Psoas muscle (tissue), 8 donors: ENCODE data around the gene GMPR2. TPM values are rescaled to one million over a fixed set of nuclear protein-coding genes. Genes with fewer than 3 reads are reported as not detected.
"Not testable (repeated sequence)": the region's sequence is repeated elsewhere in the genome, so short reads cannot be mapped to it uniquely, and the experiment has no call there.

ENCODE experiments used
- ATAC-seq, 4 donors: fragments of 200-7000 bp; cut with Tn5 transposase; one replicate each; pipeline ENCODE4 v1.9.1; 2020; ENCODE audit warnings: moderate library complexity in 3 of 4, mild to moderate bottlenecking in 2 of 4
- DNase-seq, 2 donors: peaks; one replicate each; pipeline ENCODE4 v3.0.0-alpha.2; 2020
- H3K27ac ChIP-seq: fragments of 200-600 bp; one replicate; pipeline ENCODE4 v1.8.0; 2022
- H3K27me3 ChIP-seq, 3 donors: fragments of 200-600 bp in 1 of 3; one replicate each; pipeline versions ENCODE4 v1.6.1 to v1.8.0; 2013 to 2022; ENCODE audit warnings: low read length in 2 of 3, mild to moderate bottlenecking in 2 of 3, moderate library complexity in 1 of 3; ENCODE audit not compliant: insufficient read depth in 3 of 3
- H3K36me3 ChIP-seq, 2 donors: fragments of 200-600 bp in 1 of 2; one replicate each; pipeline versions ENCODE4 v1.6.1 to v1.8.0; 2013 to 2022; ENCODE audit warnings: low read depth in 1 of 2, mild to moderate bottlenecking in 1 of 2, moderate library complexity in 1 of 2; ENCODE audit not compliant: insufficient read depth in 1 of 2
- H3K4me1 ChIP-seq: fragments of 200-600 bp; one replicate; pipeline ENCODE4 v1.8.0; 2022
- H3K4me3 ChIP-seq: fragments of 200-600 bp; one replicate; pipeline ENCODE4 v1.8.0; 2022; ENCODE audit warnings: mild to moderate bottlenecking
- H3K9me3 ChIP-seq: fragments of 200-600 bp; one replicate; pipeline ENCODE4 v1.8.0; 2022
- WGBS, 3 donors: extraction: QIAGEN DNeasy Blood & Tissue Kit; methylation state at CpG; one replicate each; pipeline versions ENCODE4 v1.1.6 to v1.1.7; 2013; 5-methylcytosine and 5-hydroxymethylcytosine counted together
- intact Hi-C, 2 donors: fragments of 100-400 bp; cut with DNase I; formaldehyde crosslinking; loops; one replicate each; pipeline versions ENCODE4 v1.11.0 to v1.14.2; 2022
- polyA plus RNA-seq, 3 donors: library from polyadenylated mRNA; stranded (reverse); fragments of 200-250 nt; gene quantifications; one replicate each; pipeline ENCODE4 v1.2.3, GENCODE V29; 2013
- total RNA-seq, 4 donors: library from RNA; stranded (reverse); fragmentation: NEBNext Ultra II Directional in 2 of 4; extraction: Animal tissue kit (Norgen Biotek cat#: 25700) in 2 of 4; gene quantifications; one replicate each; pipeline versions ENCODE4 v1.2.1 to v1.2.4, GENCODE V29; 2021 to 2023
- TF ChIP-seq, protein P1 (sequence below): fragments of 200-600 bp; IDR thresholded peaks from one replicate; pipeline ENCODE4 v1.8.0; 2022; ENCODE audit warnings: antibody characterized with exemption
- donor health status: healthy with polysubstance abuse.
- donor health status: DM: no; HTN: no; CAD: no; lungs with moderate emphysema.
- donor health status: Bipolar disorder and iron deficiency.
- donor health status: healthy.
- donor health status: DM: yes; HTN: yes; CAD: no.
- donor health status: DM: no; HTN: no; CAD: no.
- donor health status: DM: no; HTN: no; CAD: no.
- donor health status: DM: yes; HTN: yes; CAD: no.

The GMPR2 gene
- total and polyA plus RNA-seq, 7 donors: 17.7 to 33.1 (median 24.0) TPM

DNA sequence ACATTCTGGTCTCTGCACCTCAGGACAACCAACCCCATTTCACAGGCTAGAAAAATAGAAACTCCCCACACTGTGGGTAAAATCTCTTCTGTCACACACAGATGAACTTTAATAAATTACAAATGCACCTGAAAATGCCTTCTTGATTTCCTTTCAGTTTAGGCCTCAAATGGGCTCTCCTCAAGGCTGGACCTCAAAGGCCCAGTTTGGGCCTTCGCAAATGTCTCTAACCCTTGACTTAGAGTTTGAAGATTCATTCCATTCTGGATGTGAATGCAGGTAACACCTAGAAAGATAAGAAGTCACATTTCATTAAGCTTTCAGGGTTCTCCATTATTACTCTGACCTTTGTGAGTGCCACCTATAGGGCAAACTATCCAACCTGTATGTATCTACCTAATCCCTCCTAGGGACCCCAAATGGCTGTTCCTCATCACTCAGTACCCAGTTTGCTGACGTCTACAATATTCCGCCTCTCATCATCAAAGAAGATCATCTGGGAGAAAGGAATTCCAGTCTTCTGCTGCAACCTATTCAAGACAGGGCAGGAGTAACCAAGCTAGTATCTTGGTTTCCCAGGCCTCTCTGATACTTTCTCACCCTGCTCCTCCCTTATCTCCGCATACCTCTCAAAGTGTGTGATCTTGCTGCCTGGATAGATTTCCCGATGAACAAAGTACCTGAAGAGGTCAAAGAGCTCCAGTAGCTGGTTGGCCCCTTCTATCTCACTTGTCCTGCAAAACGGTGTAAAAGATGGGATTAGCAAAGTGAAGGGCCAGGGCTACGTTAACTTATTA, 18.7 kb upstream of the GMPR2 start:
- H3K27me3 ChIP-seq: no peaks in the 10 kb centered on the region
- no peaks in the 10 kb centered on the region for H3K9me3 ChIP-seq
- H3K36me3 ChIP-seq: peaks cover 8 to 46% of the 10 kb centered on the region in 2 donors
- peaks cover 20% of the 10 kb centered on the region for H3K4me1 ChIP-seq
- DNase-seq (no peak), ATAC-seq (no peak)
- WGBS, 3 donors: 88 to 92% (median 91%) methylated on average over 7 of the region's 7 CpGs
- peak overlapping the region; percentile 93 for H3K27ac ChIP-seq
- intact Hi-C loops: loop anchor here in 1 of 2 donors (2.0 kb wide), 1 partner anchor 25 kb away; the partner anchor contains the start of gene IPO4
- TF ChIP-seq, protein P1, sequence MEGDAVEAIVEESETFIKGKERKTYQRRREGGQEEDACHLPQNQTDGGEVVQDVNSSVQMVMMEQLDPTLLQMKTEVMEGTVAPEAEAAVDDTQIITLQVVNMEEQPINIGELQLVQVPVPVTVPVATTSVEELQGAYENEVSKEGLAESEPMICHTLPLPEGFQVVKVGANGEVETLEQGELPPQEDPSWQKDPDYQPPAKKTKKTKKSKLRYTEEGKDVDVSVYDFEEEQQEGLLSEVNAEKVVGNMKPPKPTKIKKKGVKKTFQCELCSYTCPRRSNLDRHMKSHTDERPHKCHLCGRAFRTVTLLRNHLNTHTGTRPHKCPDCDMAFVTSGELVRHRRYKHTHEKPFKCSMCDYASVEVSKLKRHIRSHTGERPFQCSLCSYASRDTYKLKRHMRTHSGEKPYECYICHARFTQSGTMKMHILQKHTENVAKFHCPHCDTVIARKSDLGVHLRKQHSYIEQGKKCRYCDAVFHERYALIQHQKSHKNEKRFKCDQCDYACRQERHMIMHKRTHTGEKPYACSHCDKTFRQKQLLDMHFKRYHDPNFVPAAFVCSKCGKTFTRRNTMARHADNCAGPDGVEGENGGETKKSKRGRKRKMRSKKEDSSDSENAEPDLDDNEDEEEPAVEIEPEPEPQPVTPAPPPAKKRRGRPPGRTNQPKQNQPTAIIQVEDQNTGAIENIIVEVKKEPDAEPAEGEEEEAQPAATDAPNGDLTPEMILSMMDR: no peak
- peak overlapping the region; percentile 80 for H3K4me3 ChIP-seq

DNA sequence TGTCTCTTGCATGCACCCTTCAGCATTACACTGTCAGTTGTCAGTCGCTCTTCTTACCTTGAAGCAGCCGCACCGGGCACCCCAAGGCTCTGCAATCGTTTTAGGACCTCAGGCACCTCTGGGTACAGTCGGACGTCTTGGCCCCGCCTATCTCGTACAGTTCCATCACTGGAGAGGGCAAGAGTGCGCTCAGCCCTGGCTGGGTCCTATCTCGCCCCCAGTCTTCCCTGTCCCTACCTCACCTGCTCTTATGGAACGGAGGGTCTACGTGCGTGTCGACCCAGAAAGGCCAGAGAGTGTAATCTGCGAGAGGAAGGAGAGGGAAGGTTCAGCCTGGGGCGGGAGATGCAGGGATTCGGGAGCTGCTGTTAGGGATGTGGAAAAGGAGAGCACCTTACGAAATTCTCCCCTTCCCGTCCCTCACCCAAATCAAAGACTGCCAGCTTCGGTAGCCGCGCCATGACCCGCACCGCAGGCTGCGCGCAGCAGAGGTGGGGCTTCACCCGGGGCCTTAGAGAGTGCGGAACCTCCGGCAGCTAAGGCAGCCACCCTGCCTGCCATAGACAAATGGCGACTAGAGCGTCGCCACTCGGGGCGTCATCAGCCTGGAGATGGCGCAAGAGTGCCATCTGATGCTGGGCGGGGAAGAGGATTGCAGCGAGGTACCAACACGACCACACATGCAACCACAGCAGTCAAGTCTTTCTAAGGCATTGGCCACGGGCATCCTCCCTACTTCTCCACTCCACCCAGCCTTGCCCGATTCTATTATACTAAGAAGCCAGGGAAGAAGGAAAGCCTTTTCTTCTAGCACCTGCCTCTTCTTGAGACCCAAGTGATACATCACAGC, 17.0 kb upstream of the GMPR2 start, which contains the start of gene MDP1:
MDP1 (minus strand) TSS at position 572 of the 850 bp plus-strand sequence; CDS start at position 461, 111 bp downstream.
- H3K9me3 ChIP-seq: no peaks in the 10 kb centered on the region
- intact Hi-C loops: loop anchor here in 1 of 2 donors (2.0 kb wide), 1 partner anchor 27 kb away; the partner anchor contains the start of gene IPO4

DNA sequence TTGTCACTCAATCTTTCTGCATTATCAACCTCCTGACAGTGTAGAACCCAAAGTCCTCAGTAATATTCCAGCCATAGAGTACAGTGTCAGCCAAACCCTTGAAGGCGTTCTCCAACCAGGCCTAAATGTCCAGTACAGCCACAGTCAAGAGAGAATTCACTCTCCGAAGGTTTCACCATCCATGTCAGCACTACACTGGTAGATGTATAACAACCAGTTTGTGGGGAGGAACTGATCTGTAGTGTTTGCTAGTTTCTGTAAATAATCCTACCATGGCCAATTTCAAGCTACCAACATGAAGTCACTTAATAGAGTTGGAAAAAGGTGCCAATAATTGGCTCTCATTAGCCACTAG, 16.4 kb upstream of the GMPR2 start:
- 82 to 90% (median 85%) methylated on average over 2 of the region's 2 CpGs for WGBS, 3 donors
- Histone ChIP-seq H3K36me3 (peaks cover 3 to 23% of the 10 kb centered on the region in 2 donors), H3K4me3 (peak overlapping the region; percentile 80), H3K9me3 (no peaks in the 10 kb centered on the region), H3K27ac (peak overlapping the region; percentile 87), H3K27me3 (no peaks in the 10 kb centered on the region), H3K4me1 (peaks cover 20% of the 10 kb centered on the region)
- intact Hi-C loops: no loop called here
- DNase-seq: no peak
- no peak for ATAC-seq
- TF ChIP-seq, protein P1: no peak

More for the DNA sequence above, 17.0 kb upstream of the GMPR2 start, which contains the start of gene MDP1:
- Histone ChIP-seq H3K4me3 (peak within 1 kb of the TSS; percentile 80), H3K4me1 (peaks cover 20% of the 10 kb centered on the region), H3K27me3 (no peaks in the 10 kb centered on the region), H3K27ac (peak within 1 kb of the TSS; percentile 87), H3K36me3 (peaks cover 3 to 29% of the 10 kb centered on the region in 2 donors)
- ATAC-seq (peak; percentile 77 to 85 (median 82)), DNase-seq (peak; percentile 85 to 91)
- WGBS, 3 donors: 0 to 1% (median 1%) methylated on average over 33 to 40 of the region's 40 CpGs
- TF ChIP-seq, protein P1: peak; percentile 43

DNA sequence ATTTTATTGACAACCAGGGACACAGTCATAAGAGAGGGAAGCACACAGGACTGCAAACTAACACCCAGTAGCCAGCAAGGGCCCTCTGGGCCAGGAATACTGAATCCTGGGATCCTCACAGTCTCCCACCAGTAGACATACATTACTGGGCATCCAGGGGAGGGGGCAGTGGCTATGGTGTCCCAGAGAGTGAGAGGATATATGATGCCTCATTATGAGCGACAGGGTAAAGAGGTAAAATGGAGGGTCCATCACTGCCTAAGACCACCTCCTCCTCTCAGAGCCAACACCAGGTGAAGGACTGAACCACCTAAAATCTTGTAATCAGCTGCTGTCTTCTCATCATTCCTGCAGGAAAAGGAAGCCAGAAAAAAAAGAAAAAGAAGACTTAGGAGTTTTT, 15.9 kb upstream of the GMPR2 start:
- H3K27me3 ChIP-seq, intact Hi-C loops, ATAC-seq, H3K9me3 ChIP-seq, H3K4me3 ChIP-seq, H3K27ac ChIP-seq, DNase-seq: not testable (repeated sequence)
- peaks cover 3 to 21% of the 10 kb centered on the region in 2 donors for H3K36me3 ChIP-seq
- H3K4me1 ChIP-seq: peaks cover 19% of the 10 kb centered on the region
- 90 to 100% (median 95%) methylated on average over 1 of the region's 1 CpG for WGBS, 3 donors

DNA sequence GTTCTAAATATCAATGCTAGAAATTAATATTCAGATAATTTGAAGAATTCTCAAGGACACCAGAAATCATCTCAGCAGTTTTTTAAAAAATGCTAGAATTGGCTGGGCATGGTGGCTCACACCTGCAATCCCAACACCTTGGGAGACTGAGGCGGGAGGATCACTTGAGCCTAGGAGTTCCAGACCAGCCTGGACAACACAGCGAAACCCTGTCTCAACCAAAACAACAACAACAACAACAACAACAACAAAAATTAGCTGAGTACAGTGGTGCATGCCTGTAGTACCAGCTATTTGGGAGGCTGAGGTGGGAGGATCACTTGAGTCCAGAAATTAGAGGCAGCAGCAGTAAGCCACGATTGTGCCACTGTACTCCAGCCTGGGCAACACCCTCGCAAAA, 13.6 kb upstream of the GMPR2 start:
- Histone ChIP-seq H3K4me3 (no peak overlapping the region), H3K27me3 (no peaks in the 10 kb centered on the region), H3K36me3 (peaks cover 3 to 21% of the 10 kb centered on the region in 2 donors), H3K4me1 (peaks cover 8% of the 10 kb centered on the region), H3K9me3 (no peaks in the 10 kb centered on the region), H3K27ac (no peak overlapping the region)
- DNase-seq (no peak), ATAC-seq (no peak)
- intact Hi-C loops: no loop called here
- TF ChIP-seq, protein P1: no peak
- WGBS, 3 donors: 89 to 95% (median 90%) methylated on average over 4 of the region's 4 CpGs
